NCI-H774 (cell line): Measurements from ENCODE around the gene SIT1.

Experiments used
- DNase-seq: peaks from one replicate; lab custom pipeline; 2025; lab: John Stamatoyannopoulos, UW

SIT1 gene

GRCh38 chr9:35606138-35606504 is 44.6 kb downstream of the SIT1 start:
- no peak for DNase-seq

- no peak for DNase-seq
Measured at GRCh38 chr9:35605351-35606137, 45.2 kb downstream of the SIT1 start.

GRCh38 chr9:35604578-35605350 is 46.0 kb downstream of the SIT1 start, which contains the start of gene TESK1:
Gene TESK1, plus strand, starts transcription at chr9:35605262. Its CDS starts 358 bp downstream, at chr9:35605620.
- DNase-seq, result peak; percentile 74

- peak; percentile 99 for DNase-seq
Measured at GRCh38 chr9:35603986-35604577, 46.6 kb downstream of the SIT1 start.

- no peak for DNase-seq
Measured at GRCh38 chr9:35603506-35603985, 47.2 kb downstream of the SIT1 start.

- no peak for DNase-seq
Measured at GRCh38 chr9:35599763-35600604, 50.7 kb downstream of the SIT1 start.
